GM12892 (cell line): ENCODE measurements around the gene CCDC57.

Experiments used
- POLR2A ChIP-seq: IDR thresholded peaks from 2 replicates; pipeline ENCODE4 v1.6.1; 2011; ENCODE audit warnings: low read depth, low read length, control low read depth
- POLR2AphosphoS5 ChIP-seq: IDR thresholded peaks from 2 replicates; pipeline ENCODE4 v1.6.1; 2011; ENCODE audit warnings: low read depth, low read length, control low read depth

DNA sequence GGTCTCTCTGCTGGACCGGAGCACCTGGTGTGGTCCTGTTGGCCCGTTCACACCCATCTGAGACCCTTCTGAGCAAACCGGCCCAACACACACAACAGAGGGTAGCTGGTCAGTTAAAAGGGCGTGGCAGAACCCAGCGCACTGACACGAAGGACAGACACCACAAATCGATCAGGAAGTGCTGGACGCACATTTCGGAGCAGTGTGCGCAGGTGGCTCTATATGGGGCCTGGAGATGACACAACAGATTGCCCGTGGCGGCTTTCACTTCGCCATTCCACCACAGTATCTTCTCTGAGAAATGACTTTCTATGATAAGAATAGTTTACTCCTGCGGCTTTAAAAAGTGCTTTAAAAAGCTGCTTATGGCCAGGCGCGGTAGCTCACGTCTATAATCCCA lies 12.5 kb downstream of the CCDC57 start:
- no peak for TF ChIP-seq POLR2AphosphoS5
- TF ChIP-seq POLR2A = no peak
